Kidney (tissue), 14 donors: ENCODE data around the gene FNDC1. TPM values are rescaled to one million over a fixed set of nuclear protein-coding genes. Genes with fewer than 3 reads are reported as not detected.
A peak's percentile ranks its signal among the peaks of the same experiment; 100 is the strongest.

ENCODE experiments used
- DNase-seq, 5 donors: peaks; one replicate each; pipeline ENCODE4 v3.0.0-alpha.2; 2013 to 2020
- FAIRE-seq: peaks from 2 replicates; lab custom pipeline; 2012; peaks lifted over from hg19 to GRCh38; lab: Jason Lieb, UNC
- H3K27ac ChIP-seq, 2 donors: one replicate each; pipeline ENCODE4 v1.7.0; 2013; ENCODE audit warnings: low read depth in 2 of 2, low read length in 2 of 2, inconsistent platforms in 1 of 2
- H3K27me3 ChIP-seq: one replicate; pipeline ENCODE4 v1.7.1; 2013; ENCODE audit warnings: low read length, inconsistent platforms; ENCODE audit not compliant: control insufficient read depth, insufficient read depth
- H3K36me3 ChIP-seq, 3 donors: one replicate each; pipeline versions ENCODE4 v1.7.0 to v1.7.1; 2013; ENCODE audit warnings: low read length in 3 of 3, control low read depth in 1 of 3, inconsistent platforms in 1 of 3; ENCODE audit not compliant: insufficient read depth in 3 of 3, control insufficient read depth in 2 of 3
- H3K4me1 ChIP-seq, 3 donors: one replicate each; pipeline versions ENCODE4 v1.7.0 to v1.7.1; 2013; ENCODE audit warnings: low read length in 3 of 3, inconsistent platforms in 1 of 3, low read depth in 1 of 3; ENCODE audit not compliant: control insufficient read depth in 2 of 3, insufficient read depth in 2 of 3
- H3K4me3 ChIP-seq, 3 donors: one replicate each; pipeline versions ENCODE4 v1.7.0 to v1.8.1; 2013; ENCODE audit warnings: low read length in 3 of 3, control low read depth in 1 of 3, inconsistent platforms in 1 of 3
- H3K9ac ChIP-seq, 3 donors: one replicate each; pipeline versions ENCODE4 v1.7.0 to v1.7.1; 2013; ENCODE audit warnings: low read length in 3 of 3, control low read depth in 1 of 3, inconsistent platforms in 1 of 3
- H3K9me3 ChIP-seq, 3 donors: one replicate each; pipeline versions ENCODE4 v1.7.0 to v1.7.1; 2013; ENCODE audit warnings: low read length in 3 of 3, control low read depth in 1 of 3, inconsistent platforms in 1 of 3; ENCODE audit not compliant: control insufficient read depth in 2 of 3, insufficient read depth in 1 of 3
- intact Hi-C: fragments of 100-400 bp; cut with DNase I; formaldehyde crosslinking; loops from one replicate; pipeline ENCODE4 v1.11.1; 2022
- polyA plus RNA-seq: library from polyadenylated mRNA; stranded (reverse); fragments of 350-450 nt; fragmentation: Illumina TruSeq; extraction: RNeasy Lipid Tissue Mini Kit (QIAGEN cat#74804); gene quantifications from one replicate; pipeline ENCODE4 v1.2.3, GENCODE V29; 2014; ENCODE audit warnings: low read depth, low replicate concordance; ENCODE audit not compliant: insufficient read depth
- total RNA-seq: library from RNA; stranded (reverse); fragmentation: NEBNext Ultra II Directional; extraction: Animal tissue kit (Norgen Biotek cat#: 25700); gene quantifications from one replicate; pipeline ENCODE4 v1.2.1, GENCODE V29; 2021
- TF ChIP-seq, protein P1 (sequence below): IDR thresholded peaks from 3 replicates; pipeline ENCODE4 v1.5.1; 2012; ENCODE audit warnings: mild to moderate bottlenecking, moderate library complexity, borderline replicate concordance; ENCODE audit not compliant: insufficient read depth; ENCODE audit errors: extremely low read depth
- donor health status: control.
- donor health status: control.
- donor health status: control.
- donor health status: control.
- donor health status: control.
- donor health status: DM: yes; HTN: yes; CAD: no.
- donor health status: Normal renal cell carcinoma (clear cell type).

FNDC1 gene
- total and polyA plus RNA-seq, 2 donors from 2014 or later = 0.69 to 1.3 TPM

DNA sequence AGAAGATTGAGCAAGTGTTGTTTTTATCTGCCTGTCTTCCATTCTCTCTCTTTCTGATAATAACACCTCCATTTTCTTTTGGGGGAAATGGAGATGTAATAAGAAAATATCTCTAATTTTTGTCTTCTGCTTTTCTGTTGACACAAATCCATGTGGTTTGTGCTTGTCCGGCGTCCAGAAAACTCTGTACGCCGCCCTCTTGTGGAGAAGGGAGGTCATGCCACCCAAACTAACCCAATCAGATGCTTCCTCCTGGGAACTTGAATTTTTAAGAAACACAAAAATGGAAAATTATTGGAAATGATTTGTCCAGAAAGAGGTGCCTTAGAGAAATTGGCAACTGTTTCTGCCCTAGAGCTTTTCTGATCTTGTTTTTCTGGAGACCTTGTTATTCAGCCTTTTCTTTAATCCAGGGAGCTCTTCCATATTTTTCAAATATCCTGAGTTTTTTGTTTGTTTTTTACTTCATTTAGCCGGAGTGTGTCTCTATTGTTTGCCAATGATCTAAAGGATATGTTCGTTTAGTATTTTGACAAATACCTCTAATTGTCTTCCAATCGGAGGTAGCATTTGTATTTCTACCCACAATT is 17.8 kb upstream of the FNDC1 start:
- no peaks in the 10 kb centered on the region for H3K36me3 ChIP-seq
- peak; percentile 64 for FAIRE-seq
- H3K4me1 ChIP-seq = no peaks in the 10 kb centered on the region
- no peak overlapping the region for H3K4me3 ChIP-seq
- intact Hi-C loops = no loop called here
- no peak overlapping the region for H3K9ac ChIP-seq
- peak in 3 of 5 donors; percentile 53 to 70 (median 59) for DNase-seq
- H3K9me3 ChIP-seq = peaks cover 0 to 5% (median 0%) of the 10 kb centered on the region in 3 donors
- H3K27me3 ChIP-seq = no peaks in the 10 kb centered on the region
- TF ChIP-seq, protein P1, sequence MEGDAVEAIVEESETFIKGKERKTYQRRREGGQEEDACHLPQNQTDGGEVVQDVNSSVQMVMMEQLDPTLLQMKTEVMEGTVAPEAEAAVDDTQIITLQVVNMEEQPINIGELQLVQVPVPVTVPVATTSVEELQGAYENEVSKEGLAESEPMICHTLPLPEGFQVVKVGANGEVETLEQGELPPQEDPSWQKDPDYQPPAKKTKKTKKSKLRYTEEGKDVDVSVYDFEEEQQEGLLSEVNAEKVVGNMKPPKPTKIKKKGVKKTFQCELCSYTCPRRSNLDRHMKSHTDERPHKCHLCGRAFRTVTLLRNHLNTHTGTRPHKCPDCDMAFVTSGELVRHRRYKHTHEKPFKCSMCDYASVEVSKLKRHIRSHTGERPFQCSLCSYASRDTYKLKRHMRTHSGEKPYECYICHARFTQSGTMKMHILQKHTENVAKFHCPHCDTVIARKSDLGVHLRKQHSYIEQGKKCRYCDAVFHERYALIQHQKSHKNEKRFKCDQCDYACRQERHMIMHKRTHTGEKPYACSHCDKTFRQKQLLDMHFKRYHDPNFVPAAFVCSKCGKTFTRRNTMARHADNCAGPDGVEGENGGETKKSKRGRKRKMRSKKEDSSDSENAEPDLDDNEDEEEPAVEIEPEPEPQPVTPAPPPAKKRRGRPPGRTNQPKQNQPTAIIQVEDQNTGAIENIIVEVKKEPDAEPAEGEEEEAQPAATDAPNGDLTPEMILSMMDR = peak; percentile 61
- H3K27ac ChIP-seq = no peak overlapping the region

DNA sequence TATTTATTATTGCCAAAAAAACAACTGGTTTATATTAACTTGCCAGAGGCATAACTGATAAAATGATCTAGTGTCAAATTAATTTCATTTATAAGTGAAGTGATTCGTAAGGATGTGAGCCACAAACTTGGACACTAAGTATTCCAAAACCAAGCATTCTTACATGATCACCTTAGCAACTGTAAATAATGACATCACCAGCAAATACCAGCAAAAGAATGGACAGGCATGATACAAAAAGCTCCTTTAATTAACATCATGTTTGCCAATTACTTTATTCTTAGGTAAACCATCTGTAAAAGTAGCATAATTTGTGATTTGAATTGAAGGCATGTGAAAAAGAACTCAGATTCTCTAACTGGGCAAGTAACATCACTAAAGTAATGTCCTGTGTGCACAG is 17.2 kb upstream of the FNDC1 start:
- Histone ChIP-seq H3K27me3 (no peaks in the 10 kb centered on the region), H3K4me1 (no peaks in the 10 kb centered on the region), H3K4me3 (no peak overlapping the region), H3K27ac (no peak overlapping the region), H3K9ac (no peak overlapping the region), H3K36me3 (no peaks in the 10 kb centered on the region), H3K9me3 (peaks cover 0 to 5% (median 0%) of the 10 kb centered on the region in 3 donors)
- TF ChIP-seq, protein P1 = no peak
- DNase-seq (no peak), FAIRE-seq (no peak)
- intact Hi-C loops = no loop called here

DNA sequence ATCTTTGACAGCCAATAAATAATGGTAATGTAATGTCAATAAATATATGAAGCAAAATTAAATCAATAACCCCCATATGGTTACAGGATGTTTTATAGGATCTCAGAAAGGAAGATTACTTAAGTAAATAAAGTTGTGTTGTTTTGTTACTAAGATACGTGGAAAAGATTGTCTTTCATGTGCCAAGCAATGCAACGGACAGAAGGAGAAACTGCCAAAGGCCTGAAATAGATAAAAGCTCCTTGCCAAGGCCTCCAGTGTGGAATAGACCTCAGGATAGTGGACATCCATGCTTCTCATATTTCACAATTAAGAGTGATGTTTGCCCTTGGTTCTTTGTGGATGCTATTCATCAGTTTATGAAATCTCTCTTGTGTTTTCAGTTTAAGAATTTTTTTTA is 16.4 kb upstream of the FNDC1 start:
- DNase-seq = no peak
- no peak for FAIRE-seq

More for the DNA sequence above, 16.4 kb upstream of the FNDC1 start:
- no peaks in the 10 kb centered on the region for H3K27me3 ChIP-seq
- intact Hi-C loops = no loop called here
- no peak overlapping the region for H3K9ac ChIP-seq
- H3K9me3 ChIP-seq = peaks cover 0 to 5% (median 0%) of the 10 kb centered on the region in 3 donors
- H3K27ac ChIP-seq = no peak overlapping the region
- H3K4me3 ChIP-seq = no peak overlapping the region
- TF ChIP-seq, protein P1 = no peak
- H3K4me1 ChIP-seq = no peaks in the 10 kb centered on the region
- no peaks in the 10 kb centered on the region for H3K36me3 ChIP-seq
